T-cell (primary cell): Measurements from ENCODE around the gene ZBTB5. TPM values are rescaled to one million over a fixed set of nuclear protein-coding genes. Genes with fewer than 3 reads are reported as not detected.

ENCODE experiments used
- ATAC-seq, 4 experiments: fragments of 200-7000 bp in 3 of 4; fragments of 150-1000 bp in 1 of 4; cut with Tn5 transposase; replicated peaks in 1 of 4; 1 replicate in 3 of 4; 2 replicates in 1 of 4; pipeline ENCODE4 v1.10.0; 2021; ENCODE audit warnings: moderate library complexity in 3 of 4, mild to moderate bottlenecking in 2 of 4, moderate number of reproducible peaks in 1 of 4
- CTCF ChIA-PET, 2 donors: fragments of 300-600 bp; sonication (Branson Sonifier 250); formaldehyde crosslinking; loops; one replicate each; lab custom pipeline; 2022; ENCODE audit warnings: antibody characterized with exemption in 2 of 2; lab: Charles Lee
- POLR2A ChIA-PET, 2 donors: fragments of 300-600 bp; sonication (Branson Sonifier 250); formaldehyde crosslinking; loops; one replicate each; lab custom pipeline; 2022; ENCODE audit warnings: antibody characterized with exemption in 2 of 2; lab: Charles Lee
- DNase-seq, 35 experiments: peaks; one replicate each; pipeline versions ENCODE4 v3.0.0 to v3.0.0-alpha.2; 2013 to 2023
- H3K27ac ChIP-seq: one replicate; pipeline ENCODE4 v1.5.1; 2013; ENCODE audit warnings: low read length
- H3K27me3 ChIP-seq, 2 experiments: replicated peaks in 1 of 2; 1 replicate in 1 of 2; 2 replicates in 1 of 2; pipeline versions ENCODE4 v1.6.1 to v1.7.0; 2013; ENCODE audit warnings: low read length in 1 of 2, mixed read lengths in 1 of 2; ENCODE audit not compliant: control insufficient read depth in 2 of 2, insufficient read depth in 2 of 2; ENCODE audit errors: extremely low read depth in 1 of 2
- H3K36me3 ChIP-seq, 2 donors: 1 replicate in 1 of 2; 2 replicates in 1 of 2; pipeline versions ENCODE4 v1.6.1 to v1.7.0; 2013; ENCODE audit warnings: low read length in 1 of 2; ENCODE audit not compliant: control insufficient read depth in 2 of 2, insufficient read depth in 1 of 2; ENCODE audit errors: extremely low read depth in 1 of 2
- H3K4me1 ChIP-seq, 2 experiments: 1 replicate in 1 of 2; 2 replicates in 1 of 2; pipeline versions ENCODE4 v1.6.1 to v1.7.0; 2013; ENCODE audit warnings: low read length in 2 of 2, mixed read lengths in 1 of 2; ENCODE audit not compliant: insufficient read depth in 2 of 2, control insufficient read depth in 1 of 2; ENCODE audit errors: extremely low read depth in 1 of 2
- H3K4me3 ChIP-seq, 2 donors: 1 replicate in 1 of 2; 2 replicates in 1 of 2; pipeline versions ENCODE4 v1.5.1 to v1.7.0; 2013; ENCODE audit warnings: mild to moderate bottlenecking in 2 of 2, low read length in 1 of 2, moderate library complexity in 1 of 2; ENCODE audit not compliant: control insufficient read depth in 1 of 2; ENCODE audit errors: extremely low read depth in 1 of 2
- H3K9me3 ChIP-seq: 2 replicates; pipeline ENCODE4 v1.7.0; 2013
- H3K27ac Mint-ChIP-seq, 2 donors: one replicate each; pipeline ENCODE4 v1.8.0; 2020 to 2021; ENCODE audit warnings: mild to moderate bottlenecking in 2 of 2, mixed read lengths in 2 of 2
- H3K27me3 Mint-ChIP-seq, 2 donors: one replicate each; pipeline ENCODE4 v1.8.0; 2021 to 2022; ENCODE audit warnings: mixed read lengths in 2 of 2
- H3K36me3 Mint-ChIP-seq: one replicate; pipeline ENCODE4 v1.8.0; 2021; ENCODE audit warnings: mixed read lengths
- H3K4me1 Mint-ChIP-seq, 3 donors: one replicate each; pipeline ENCODE4 v1.8.0; 2020 to 2022; ENCODE audit warnings: mixed read lengths in 3 of 3, mild to moderate bottlenecking in 1 of 3
- H3K4me3 Mint-ChIP-seq, 3 donors: one replicate each; pipeline ENCODE4 v1.8.0; 2020 to 2022; ENCODE audit warnings: mild to moderate bottlenecking in 3 of 3, mixed read lengths in 3 of 3, moderate library complexity in 3 of 3
- H3K9me3 Mint-ChIP-seq, 3 donors: one replicate each; pipeline ENCODE4 v1.8.0; 2020 to 2022; ENCODE audit warnings: mixed read lengths in 3 of 3
- WGBS: methylation state at CpG from one replicate; pipeline ENCODE4 v1.1.5; 2013; ENCODE audit warnings: missing lambda C conversion rate; ENCODE audit not compliant: insufficient coverage; 5-methylcytosine and 5-hydroxymethylcytosine counted together
- total RNA-seq, 35 experiments: library from RNA in 6 of 35; stranded (reverse) in 6 of 35; fragments of 120-200 nt in 1 of 35; gene quantifications; one replicate each; pipeline versions ENCODE4 v1.2.1 to v1.2.4 and lab custom pipeline; 2013 to 2026

Gene ZBTB5
- total RNA-seq, 5 donors from 2014 or later (not counting 1 experiment from before 2014, with no cell fraction given): 12.5 to 14.3 (median 13.3) TPM

GRCh38 chr9:37503736-37504135 lies 38.5 kb upstream of the ZBTB5 start:
- H3K4me1 Mint-ChIP-seq: peaks cover 19 to 41% (median 21%) of the 10 kb centered on the region in 3 donors
- peak; percentile 56 to 88 (median 77) for ATAC-seq
- H3K4me1 ChIP-seq: peaks cover 0 to 24% of the 10 kb centered on the region in 2 experiments
- H3K27ac ChIP-seq: peak overlapping the region; percentile 74
- peak overlapping the region; percentile 71 to 92 for H3K27ac Mint-ChIP-seq
- no peaks in the 10 kb centered on the region for H3K27me3 ChIP-seq
- H3K4me3 ChIP-seq: peak overlapping the region in 1 of 2 donors; percentile 25
- peaks cover 55% of the 10 kb centered on the region for H3K36me3 Mint-ChIP-seq
- peaks cover 33 to 54% of the 10 kb centered on the region in 2 donors for H3K36me3 ChIP-seq
- no peaks in the 10 kb centered on the region for H3K9me3 ChIP-seq
- 59% methylated on average over 3 of the region's 3 CpGs for WGBS
- no peaks in the 10 kb centered on the region for H3K9me3 Mint-ChIP-seq
- ChIA-PET CTCF (interaction anchor here (0.6 to 1.3 kb wide), 2 partner anchors 8 to 77 kb away, joined by 3 read pairs; no protein-coding TSS in a partner anchor), POLR2A (interaction anchor here in 1 of 2 donors (0.9 to 1.4 kb wide), 4 partner anchors 9 to 38 kb away, joined by 3 to 4 read pairs (median 4); partner anchors contain the start of genes POLR1E and ZBTB5)
- H3K4me3 Mint-ChIP-seq: peak overlapping the region in 2 of 3 donors; percentile 63 to 77
- DNase-seq: peak in 33 of 35 experiments; percentile 10 to 64 (median 34)
- H3K27me3 Mint-ChIP-seq: no peaks in the 10 kb centered on the region

DNA sequence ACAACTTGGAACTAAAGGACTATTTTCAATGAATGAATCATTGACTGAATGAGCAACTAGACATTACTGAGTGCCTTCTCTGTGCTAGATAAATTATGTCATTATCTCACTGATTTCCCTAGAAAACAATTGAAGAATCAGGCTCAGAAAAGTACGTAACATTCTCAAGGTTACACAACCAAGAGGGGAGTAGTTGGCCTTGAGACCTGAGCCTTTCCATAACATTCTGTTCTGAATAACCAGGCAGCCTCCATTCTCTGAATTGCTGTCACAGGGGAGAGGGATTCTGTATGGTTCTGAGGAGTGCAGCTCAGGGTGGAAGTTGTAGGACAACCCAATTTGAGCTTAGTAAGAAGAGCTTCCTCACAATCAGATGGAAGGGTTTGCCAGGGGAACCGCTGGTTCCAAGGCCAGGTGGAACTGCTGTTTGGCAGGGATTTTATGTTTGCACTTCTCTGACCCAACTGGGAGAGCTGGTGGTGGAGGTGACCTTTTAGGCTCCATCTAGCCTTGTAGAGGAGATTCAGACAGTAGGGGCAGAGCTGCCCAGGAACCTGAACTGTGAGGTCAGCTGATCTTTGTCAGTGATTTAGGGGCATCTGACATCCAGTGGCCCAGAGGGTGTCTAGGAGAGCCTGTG lies 36.8 kb upstream of the ZBTB5 start:
- no peak overlapping the region for H3K4me3 ChIP-seq
- POLR2A ChIA-PET: no interaction called here
- DNase-seq: no peak
- Mint-ChIP-seq H3K9me3 (no peaks in the 10 kb centered on the region), H3K27ac (peak overlapping the region; percentile 17 to 58), H3K4me3 (no peak overlapping the region), H3K4me1 (peaks cover 14 to 35% (median 19%) of the 10 kb centered on the region in 3 donors), H3K36me3 (peaks cover 60% of the 10 kb centered on the region), H3K27me3 (no peaks in the 10 kb centered on the region)
- no peak for ATAC-seq
- 100% methylated on average over 1 of the region's 2 CpGs for WGBS
- H3K4me1 ChIP-seq: peaks cover 0 to 24% of the 10 kb centered on the region in 2 experiments
- CTCF ChIA-PET: no interaction called here
- H3K9me3 ChIP-seq: no peaks in the 10 kb centered on the region
- peak overlapping the region; percentile 74 for H3K27ac ChIP-seq
- H3K27me3 ChIP-seq: no peaks in the 10 kb centered on the region
- peaks cover 27 to 67% of the 10 kb centered on the region in 2 donors for H3K36me3 ChIP-seq

DNA sequence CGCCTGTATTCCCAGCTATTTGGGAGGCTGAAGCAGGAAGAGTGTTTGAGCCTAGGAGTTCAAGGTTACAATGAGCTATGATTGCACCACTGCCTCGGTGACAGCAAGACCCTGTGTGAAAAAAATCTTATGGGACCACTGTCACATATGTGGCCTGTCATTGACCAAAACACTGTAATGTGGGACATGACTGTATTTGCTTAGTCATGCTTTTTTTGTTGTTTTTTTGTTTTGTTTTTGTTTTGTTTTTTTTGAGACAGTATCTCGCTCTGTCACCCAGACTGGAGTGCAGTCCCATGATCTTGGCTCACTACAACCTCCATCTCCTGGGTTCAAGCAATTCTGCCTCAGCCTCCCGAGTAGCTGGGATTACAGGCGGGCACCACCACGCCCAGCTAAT lies 34.0 kb upstream of the ZBTB5 start:
- peaks cover 0 to 16% of the 10 kb centered on the region in 2 experiments for H3K4me1 ChIP-seq
- H3K4me1 Mint-ChIP-seq: peaks cover 14 to 19% (median 19%) of the 10 kb centered on the region in 3 donors
- no peaks in the 10 kb centered on the region for H3K27me3 Mint-ChIP-seq
- H3K27ac Mint-ChIP-seq: peak overlapping the region in 1 of 2 donors; percentile 58
- ATAC-seq (no peak), DNase-seq (no peak)
- no peak overlapping the region for H3K4me3 Mint-ChIP-seq
- POLR2A ChIA-PET: interaction anchor here in 1 of 2 donors (0.6 kb wide), 1 partner anchor 831 kb away, joined by 5 read pairs; no protein-coding TSS in a partner anchor
- H3K36me3 ChIP-seq: peaks cover 36 to 86% of the 10 kb centered on the region in 2 donors
- CTCF ChIA-PET: interaction anchor here (1.1 to 1.4 kb wide), 2 partner anchors 12 to 14 kb away, joined by 3 read pairs; partner anchors contain the start of gene POLR1E (in 1 of the 2)
- H3K27me3 ChIP-seq: no peaks in the 10 kb centered on the region
- no peaks in the 10 kb centered on the region for H3K9me3 Mint-ChIP-seq
- no peaks in the 10 kb centered on the region for H3K9me3 ChIP-seq
- no peak overlapping the region for H3K27ac ChIP-seq
- no peak overlapping the region for H3K4me3 ChIP-seq
- H3K36me3 Mint-ChIP-seq: peaks cover 73% of the 10 kb centered on the region
- 96% methylated on average over 2 of the region's 6 CpGs for WGBS

GRCh38 chr9:37498457-37498856 lies 33.2 kb upstream of the ZBTB5 start:
- Mint-ChIP-seq H3K4me3 (no peak overlapping the region), H3K9me3 (no peaks in the 10 kb centered on the region)
- peaks cover 36 to 89% of the 10 kb centered on the region in 2 donors for H3K36me3 ChIP-seq

DNA sequence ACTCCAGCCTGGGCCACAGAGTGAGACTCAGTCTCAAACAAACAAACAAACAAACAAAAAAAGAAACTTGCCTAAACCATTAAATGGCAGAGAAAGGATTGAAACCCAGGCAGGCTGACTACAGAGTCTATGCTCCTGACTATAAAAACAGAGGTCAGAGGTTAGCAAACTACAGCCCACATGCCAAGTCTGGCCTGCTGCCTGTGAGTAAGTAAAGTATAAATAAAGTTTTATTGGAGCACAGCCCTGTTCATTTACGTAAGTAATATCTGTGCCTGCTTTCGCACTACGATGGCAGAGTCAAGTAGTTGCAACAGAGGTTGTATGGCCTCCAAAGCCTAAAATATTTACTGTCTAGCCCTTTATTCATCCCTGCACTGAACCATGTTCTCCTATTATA lies 32.1 kb upstream of the ZBTB5 start:
- ChIA-PET CTCF (interaction anchor here in 1 of 2 donors (0.6 kb wide), 1 partner anchor 69 kb away, joined by 4 read pairs; no protein-coding TSS in a partner anchor), POLR2A (no interaction called here)

More at GRCh38 chr9:37498457-37498856, 33.2 kb upstream of the ZBTB5 start:
- 100% methylated on average over 2 of the region's 3 CpGs for WGBS
- H3K27me3 Mint-ChIP-seq: no peaks in the 10 kb centered on the region
- H3K4me1 Mint-ChIP-seq: peaks cover 7 to 12% (median 12%) of the 10 kb centered on the region in 3 donors
- Histone ChIP-seq H3K4me3 (no peak overlapping the region), H3K4me1 (peaks cover 0 to 7% of the 10 kb centered on the region in 2 experiments), H3K9me3 (no peaks in the 10 kb centered on the region), H3K27ac (no peak overlapping the region), H3K27me3 (no peaks in the 10 kb centered on the region)
- peaks cover 70% of the 10 kb centered on the region for H3K36me3 Mint-ChIP-seq
- DNase-seq (no peak), ATAC-seq (no peak)
- ChIA-PET POLR2A (interaction anchor here in 1 of 2 donors (0.6 kb wide), 1 partner anchor 33 kb away, joined by 3 read pairs; no protein-coding TSS in a partner anchor), CTCF (interaction anchor here (0.6 to 1.4 kb wide), 2 partner anchors 12 to 68 kb away, joined by 3 to 4 read pairs; no protein-coding TSS in a partner anchor)
- peak overlapping the region in 1 of 2 donors; percentile 13 for H3K27ac Mint-ChIP-seq

DNA sequence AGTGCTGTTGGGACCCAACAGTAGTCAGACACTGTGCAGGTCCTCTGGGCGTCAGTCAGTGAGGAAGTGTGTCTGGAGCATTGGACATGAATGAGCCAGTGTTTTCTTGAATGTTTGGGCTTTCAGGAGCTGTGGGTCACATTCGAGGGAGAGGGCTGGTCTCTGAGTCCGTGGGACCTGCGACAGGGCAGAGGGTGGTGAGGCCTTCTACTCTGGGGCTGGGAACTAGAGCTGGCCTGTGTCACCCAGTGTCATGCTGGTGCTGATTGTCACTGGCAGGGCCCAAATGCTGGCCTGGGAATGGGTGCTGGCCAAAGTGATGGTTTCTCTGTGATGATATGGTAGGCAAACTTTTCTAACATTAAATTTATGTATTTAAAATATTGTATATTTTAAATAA lies 30.8 kb upstream of the ZBTB5 start:
- no peaks in the 10 kb centered on the region for H3K4me1 ChIP-seq
- H3K4me3 ChIP-seq: no peak overlapping the region
- H3K27ac ChIP-seq: no peak overlapping the region
- Mint-ChIP-seq H3K4me1 (peaks cover under 1 to 1% (median 1%) of the 10 kb centered on the region in 3 donors), H3K4me3 (no peak overlapping the region), H3K9me3 (no peaks in the 10 kb centered on the region), H3K36me3 (peaks cover 61% of the 10 kb centered on the region), H3K27ac (no peak overlapping the region), H3K27me3 (no peaks in the 10 kb centered on the region)
- H3K36me3 ChIP-seq: peaks cover 24 to 86% of the 10 kb centered on the region in 2 donors
- DNase-seq: no peak
- 89% methylated on average over 4 of the region's 4 CpGs for WGBS
- POLR2A ChIA-PET: interaction anchor here (0.6 to 0.7 kb wide), 2 partner anchors 9 to 119 kb away, joined by 3 to 14 read pairs; no protein-coding TSS in a partner anchor
- CTCF ChIA-PET: interaction anchor here in 1 of 2 donors (0.6 kb wide), 2 partner anchors 495 to 1393 kb away, joined by 3 to 7 read pairs; no protein-coding TSS in a partner anchor
- no peaks in the 10 kb centered on the region for H3K27me3 ChIP-seq
- no peak for ATAC-seq
- H3K9me3 ChIP-seq: no peaks in the 10 kb centered on the region

More for the DNA sequence above, 32.1 kb upstream of the ZBTB5 start:
- WGBS: 94% methylated on average over 3 of the region's 3 CpGs
- no peak overlapping the region for H3K4me3 ChIP-seq
- Mint-ChIP-seq H3K4me3 (no peak overlapping the region), H3K27me3 (no peaks in the 10 kb centered on the region), H3K27ac (no peak overlapping the region), H3K36me3 (peaks cover 69% of the 10 kb centered on the region), H3K9me3 (no peaks in the 10 kb centered on the region), H3K4me1 (peaks cover 0 to 5% (median 4%) of the 10 kb centered on the region in 3 donors)
- no peaks in the 10 kb centered on the region for H3K4me1 ChIP-seq
- DNase-seq: no peak
- no peaks in the 10 kb centered on the region for H3K9me3 ChIP-seq
- H3K27me3 ChIP-seq: no peaks in the 10 kb centered on the region
- no peak overlapping the region for H3K27ac ChIP-seq
- ATAC-seq: no peak
- H3K36me3 ChIP-seq: peaks cover 30 to 89% of the 10 kb centered on the region in 2 donors
